GM21786 (cell line): ENCODE measurements around the gene MAFF.

Source experiments
- ATAC-seq: cut with Tn5 transposase; IDR thresholded peaks from one replicate; pipeline ENCODE4 v1.9.1; 2021; ENCODE audit not compliant: unreplicated experiment

Gene MAFF

DNA sequence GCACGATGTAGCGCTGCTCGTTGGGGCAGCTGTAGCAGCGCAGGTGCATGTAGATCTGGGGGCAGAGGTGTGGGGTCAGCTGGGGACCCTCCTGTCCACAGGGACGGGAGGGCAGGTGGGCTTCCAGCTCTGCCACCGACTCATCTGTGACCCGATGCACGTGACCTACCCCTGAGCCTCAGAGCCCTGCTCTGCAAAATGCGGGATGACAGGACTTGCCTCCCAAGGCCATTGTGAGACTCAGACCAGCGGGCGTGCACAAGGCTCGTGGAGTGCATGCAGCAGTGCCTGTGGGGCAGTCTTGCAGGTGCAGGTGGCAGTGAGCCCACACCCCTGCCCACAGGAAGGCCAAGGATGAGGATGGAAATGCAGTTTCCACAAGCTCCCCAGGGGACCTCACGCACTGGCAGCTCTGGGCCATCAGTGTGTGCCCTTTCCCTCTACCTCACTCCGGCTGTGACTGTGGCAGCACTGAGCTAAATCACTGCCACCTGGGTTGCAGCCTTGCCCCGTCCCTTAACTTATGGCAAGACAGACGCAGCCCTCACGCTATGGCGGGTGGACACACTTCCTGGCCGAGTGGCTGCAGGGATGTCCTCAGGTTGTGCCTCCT lies 44.4 kb downstream of the MAFF start:
- no peak for ATAC-seq

GRCh38 chr22:38246692-38247091 lies 44.9 kb downstream of the MAFF start:
- no peak for ATAC-seq

- ATAC-seq = no peak
These were observed 45.9 kb downstream of the MAFF start for GRCh38 chr22:38247713-38248112.

DNA sequence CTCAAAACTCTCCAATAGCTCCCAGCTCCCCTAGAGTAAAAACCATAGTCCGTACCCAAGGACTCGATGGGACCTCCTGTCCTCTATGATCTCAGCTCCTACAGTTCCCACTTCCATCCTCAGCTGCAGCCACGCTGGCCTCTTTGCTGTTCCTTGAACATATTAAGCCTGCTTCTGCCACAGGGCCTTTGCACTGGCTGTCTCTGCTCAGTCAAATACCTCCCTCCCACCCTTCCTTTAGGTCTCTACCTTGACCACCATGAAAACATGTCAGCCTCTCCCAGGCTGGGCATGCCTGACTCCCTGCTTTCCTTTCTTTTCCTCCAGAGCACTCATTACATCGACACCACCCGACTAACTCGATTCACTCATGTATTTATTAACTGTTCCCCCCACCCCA lies 46.5 kb downstream of the MAFF start:
- no peak for ATAC-seq

DNA sequence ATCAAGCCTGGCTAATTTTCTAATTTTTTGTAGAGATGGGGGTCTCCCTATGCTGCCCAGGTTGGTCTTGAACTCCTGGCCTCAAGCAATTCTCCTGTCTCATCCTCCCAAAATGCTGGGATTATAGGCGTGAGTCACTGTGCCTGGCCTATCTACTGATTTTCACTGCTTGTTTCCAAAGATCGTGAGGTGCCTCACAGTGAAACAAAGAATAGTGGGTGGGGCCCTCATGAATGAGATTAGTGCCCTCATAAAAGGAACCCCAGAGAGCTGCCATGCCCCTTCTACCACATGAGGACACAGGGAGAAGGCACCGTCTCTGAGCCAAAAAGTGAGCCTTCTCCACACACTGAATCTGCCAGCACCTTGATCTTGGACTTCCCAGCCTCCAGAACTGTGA lies 47.5 kb downstream of the MAFF start:
- no peak for ATAC-seq

DNA sequence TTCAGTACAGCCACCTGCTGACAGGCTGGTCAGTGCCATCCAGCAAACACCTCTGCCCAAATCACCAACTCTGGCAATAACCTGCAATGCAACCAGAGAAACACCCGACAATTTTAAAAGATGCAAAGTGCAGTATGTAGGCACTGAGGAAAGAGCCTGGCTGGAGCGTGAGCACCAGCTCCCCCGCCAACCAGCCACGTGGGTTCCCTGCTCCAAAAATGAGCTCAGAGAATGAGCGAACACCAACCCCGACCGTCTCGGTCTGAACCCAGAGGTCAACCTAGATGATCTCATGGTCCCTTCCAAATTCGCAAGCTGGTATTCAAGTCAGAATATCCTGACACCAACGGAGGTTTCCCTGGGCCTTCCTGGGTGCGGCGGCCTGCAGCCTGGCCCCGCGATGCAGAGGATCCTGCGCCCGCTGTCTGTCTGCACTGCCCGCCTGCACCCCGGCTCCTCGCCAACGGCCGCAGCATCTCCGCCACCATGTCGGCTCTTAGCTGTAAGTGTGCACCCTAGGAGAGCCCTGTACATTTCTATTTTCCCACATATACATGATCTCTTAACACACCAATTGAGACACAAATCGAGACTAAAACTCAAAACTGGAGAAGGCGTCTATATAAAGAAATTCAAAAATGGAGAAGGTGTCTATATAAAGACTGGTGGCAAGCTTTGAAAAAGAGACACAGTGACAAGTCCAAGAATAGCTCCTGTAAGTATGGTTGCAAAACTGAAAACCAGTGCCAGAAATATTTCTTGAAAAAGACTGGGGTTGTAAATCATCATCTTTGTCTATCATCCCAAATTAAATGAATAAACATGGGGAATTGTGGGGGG lies 48.2 kb downstream of the MAFF start:
- ATAC-seq = no peak

GRCh38 chr22:38250643-38251340 lies 49.0 kb downstream of the MAFF start:
- ATAC-seq = no peak

GRCh38 chr22:38251341-38251692 lies 49.5 kb downstream of the MAFF start:
- no peak for ATAC-seq

DNA sequence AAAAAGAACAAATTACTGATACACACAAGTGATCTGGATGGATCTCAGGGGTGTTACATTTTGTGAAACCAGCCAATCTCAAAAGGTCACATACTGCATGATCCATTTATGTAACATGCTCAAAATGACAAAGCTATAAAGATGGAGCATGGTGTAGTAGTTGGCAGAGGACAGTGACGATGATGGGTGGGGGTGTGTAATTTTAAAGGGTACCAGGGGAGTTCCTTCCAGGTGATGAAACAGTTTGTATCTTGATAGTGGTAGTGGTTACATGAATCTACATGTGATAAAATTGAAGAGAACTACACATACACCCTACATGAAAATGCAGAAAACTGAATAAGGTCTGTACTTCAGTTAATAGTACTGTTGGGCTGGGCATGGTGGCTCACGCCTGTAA lies 53.9 kb downstream of the MAFF start:
- ATAC-seq = no peak

GRCh38 chr22:38257181-38257580 lies 55.4 kb downstream of the MAFF start:
- ATAC-seq = no peak

DNA sequence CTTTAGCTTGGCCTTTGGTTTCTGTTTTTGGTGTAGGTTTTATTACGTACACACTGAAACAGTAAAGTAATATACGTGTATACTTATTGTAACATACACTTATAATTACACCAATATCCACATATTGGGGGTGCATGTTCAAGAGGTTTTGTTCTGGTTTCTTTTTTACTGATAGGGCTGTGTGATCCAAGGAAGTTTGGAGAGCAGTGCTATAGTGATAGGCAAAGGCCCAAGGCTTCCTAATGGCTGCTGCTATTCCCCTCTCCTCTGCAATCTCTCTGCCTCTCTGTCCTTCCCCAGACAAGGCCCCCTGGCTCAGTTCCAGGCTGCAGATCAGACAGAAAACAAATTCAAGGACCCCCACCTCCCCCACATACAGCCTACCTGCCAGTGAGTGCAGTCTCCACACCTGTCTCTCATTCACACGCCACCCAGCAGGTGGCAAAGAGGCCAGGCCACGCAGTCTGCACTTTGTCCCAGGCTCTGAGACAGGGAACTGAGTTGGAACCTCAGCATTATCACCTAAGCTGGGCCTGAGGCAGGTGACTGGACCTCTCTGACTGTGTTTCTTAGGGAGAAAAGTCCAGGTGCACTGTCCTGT lies 56.0 kb downstream of the MAFF start:
- ATAC-seq = no peak

GRCh38 chr22:38258895-38259294 lies 57.1 kb downstream of the MAFF start:
- ATAC-seq = no peak

DNA sequence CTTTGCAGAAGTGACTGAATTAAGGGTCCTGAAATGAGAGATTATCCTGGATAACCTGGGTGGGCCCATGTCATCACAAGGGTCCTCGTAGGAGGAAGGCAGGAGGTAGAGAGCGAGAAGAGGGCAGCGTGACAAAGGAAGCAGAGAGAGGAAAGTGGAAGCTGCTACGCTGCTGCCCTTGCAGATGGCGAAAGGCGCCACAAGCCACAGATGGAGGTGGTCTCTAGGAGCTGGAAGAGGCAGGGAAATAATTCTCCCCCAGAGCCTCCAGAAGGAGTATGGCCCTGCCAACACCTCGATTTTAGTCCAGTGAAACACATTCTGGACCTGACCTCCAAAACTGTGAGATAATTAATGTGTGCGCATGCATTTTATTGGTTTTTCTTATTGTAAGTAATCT lies 57.6 kb downstream of the MAFF start:
- no peak for ATAC-seq

DNA sequence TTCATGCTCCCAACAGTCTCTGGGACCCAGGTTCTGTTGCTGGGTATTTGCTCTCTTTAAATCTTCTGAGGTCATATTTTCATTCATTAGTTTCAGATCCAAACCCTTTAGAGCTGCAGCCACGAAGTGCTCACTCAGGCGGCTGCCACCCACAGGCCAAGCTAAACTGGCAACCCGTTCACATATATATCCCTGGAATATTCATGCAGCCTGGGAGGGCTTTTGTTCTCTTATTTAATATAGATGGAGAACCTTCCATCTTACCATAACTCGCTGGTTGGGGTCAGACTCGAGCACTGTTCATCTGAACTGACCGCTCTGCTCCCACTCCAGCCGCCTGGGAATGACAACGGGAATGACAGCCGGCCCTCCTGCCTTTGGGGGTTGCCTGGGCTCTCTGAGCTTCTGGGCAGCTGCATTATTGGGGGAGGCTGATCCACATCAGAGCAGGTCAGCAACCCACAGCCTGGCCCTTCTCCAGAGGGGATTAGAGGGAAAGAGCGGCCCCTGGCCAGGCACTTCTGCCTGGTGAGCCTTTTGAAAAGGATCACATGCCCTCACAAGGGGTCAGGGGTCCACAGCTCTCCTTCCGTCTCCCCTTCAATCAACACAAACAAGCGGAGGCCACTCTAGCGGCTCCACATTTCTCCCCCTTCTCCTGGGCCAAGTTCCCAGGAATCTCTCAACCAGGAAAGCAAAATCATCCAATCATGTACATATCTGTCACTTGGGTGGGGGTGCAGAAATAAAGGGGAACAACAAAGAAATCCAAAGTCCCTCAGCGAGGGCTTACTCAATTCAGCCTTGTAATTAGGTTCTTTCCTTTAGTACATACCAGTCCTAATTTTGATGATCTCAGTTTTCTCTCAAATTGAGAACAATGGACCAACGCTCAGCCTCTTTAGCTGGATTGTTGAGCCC lies 59.2 kb downstream of the MAFF start:
- ATAC-seq = peak; percentile 8

DNA sequence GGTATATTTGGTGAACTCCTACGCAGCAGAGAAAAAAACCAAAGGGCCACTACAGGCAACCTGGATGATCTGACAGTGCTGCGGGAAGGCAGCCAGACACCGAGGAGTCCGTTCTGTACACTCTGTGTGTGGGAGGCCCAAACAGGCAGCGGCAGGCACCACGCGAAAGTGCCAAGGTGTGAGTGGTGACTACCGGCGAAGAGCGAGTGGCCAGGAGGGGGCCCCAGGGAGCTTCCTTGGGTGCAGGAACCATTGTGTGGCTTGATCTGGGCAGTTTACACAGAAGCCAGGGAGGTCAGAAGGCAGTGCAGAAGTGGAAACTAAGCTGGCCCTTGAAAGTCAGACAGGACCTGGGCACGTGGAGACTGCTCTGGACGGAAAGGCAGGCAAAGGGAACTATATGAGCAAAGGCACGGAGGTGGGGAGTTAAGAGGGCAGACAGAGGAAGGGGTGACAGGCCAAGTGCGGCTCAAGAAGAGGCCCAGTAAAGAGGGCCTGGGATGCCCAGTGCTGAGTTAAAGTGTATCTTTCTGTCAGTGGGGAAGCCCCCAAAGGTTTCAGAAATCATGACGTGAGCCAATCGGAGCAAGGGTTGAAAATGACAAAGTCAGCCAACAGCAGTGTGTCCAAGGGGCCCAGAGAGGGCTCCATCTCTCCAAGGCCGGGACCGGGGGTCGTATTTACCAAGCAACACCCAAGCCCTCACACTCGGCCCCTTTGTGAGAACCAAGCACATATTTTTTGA lies 60.4 kb downstream of the MAFF start:
- no peak for ATAC-seq

DNA sequence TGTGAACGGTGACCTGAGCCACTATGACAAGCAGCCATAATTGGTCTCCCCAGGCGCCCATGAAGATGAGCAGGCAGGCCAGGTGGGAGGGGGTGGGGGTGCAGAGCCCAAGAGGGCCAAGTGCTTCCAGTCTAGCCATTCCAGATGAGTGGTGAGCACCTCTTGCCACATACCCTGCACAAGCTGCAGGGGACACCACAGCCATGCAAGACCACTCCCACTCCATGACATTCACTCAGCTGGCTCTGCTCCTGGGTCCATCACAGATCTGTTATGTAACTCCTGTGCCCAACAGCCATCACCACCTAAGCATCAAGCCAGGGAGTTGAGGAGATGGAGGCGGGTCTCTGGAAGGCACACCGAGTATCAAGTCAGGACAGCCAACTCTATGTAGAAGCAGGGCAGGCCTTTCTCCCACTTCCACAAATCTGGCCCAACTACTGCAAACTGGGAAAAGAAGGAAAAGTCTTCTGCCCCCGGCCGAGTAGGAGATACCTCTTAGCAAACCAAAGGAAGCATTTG lies 62.6 kb downstream of the MAFF start:
- ATAC-seq = no peak
